ENCODE data around the gene COL4A1.

Gene COL4A1

DNA sequence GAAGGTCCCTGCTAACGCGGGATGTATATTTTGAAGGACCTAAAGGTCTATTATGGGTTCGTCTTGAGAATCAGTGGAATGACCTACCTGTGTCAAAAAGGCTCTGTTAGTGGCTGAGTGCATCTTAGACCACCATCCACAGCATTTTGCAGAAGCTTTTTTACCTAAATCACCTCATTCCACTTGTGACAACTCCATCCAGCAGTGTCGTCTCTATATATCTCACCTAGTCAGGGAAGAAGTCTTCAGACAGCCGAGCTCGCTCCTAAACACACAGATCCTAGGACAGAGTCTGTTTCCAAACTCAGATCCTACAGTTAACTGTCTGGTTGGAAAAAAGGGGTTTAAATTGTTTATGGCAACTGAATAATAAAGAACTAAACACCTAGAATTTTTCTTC, 33.7 kb downstream of the COL4A1 start:
- DNase-seq (ENCODE audit: low read depth) = no peak

DNA sequence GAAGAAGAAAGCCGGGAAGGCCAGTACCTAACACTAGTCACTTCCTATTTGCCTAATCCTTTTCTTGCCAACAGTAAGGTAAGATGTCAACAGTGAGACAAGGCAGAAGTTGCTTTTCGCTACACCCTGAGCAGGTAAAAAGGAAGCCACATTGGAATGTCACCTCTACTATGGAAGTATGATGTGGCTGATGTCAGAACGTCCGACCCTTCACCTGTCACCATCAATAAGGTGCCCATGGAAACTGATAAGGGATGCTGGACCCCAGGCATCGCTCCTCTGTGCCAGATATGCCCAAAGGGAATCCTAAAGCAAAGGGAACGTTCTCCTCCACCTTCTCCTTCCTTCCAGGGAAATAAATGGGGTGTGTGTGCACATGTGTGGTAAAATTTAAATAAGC, 34.3 kb downstream of the COL4A1 start:
- no peak for DNase-seq (ENCODE audit: low read depth)

DNA sequence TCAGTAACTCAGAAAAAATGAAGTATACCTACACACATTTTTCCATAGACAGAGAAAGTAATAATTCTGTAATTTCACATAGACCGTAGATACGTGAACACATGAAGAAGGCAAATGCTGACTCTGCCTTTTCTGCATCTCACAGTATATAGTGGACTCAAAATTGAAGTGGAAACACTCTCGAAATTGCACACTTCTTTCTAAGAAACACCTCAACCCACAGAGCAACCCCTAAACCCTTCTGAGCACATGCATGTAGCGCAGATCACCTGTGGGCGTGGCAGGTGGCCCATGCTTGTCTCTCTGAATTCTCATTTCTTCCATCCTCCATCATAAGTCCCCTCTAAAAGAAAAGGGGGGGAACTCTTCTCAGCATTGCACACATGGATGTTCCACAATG, 34.7 kb downstream of the COL4A1 start:
- no peak for DNase-seq (ENCODE audit: low read depth)

DNA sequence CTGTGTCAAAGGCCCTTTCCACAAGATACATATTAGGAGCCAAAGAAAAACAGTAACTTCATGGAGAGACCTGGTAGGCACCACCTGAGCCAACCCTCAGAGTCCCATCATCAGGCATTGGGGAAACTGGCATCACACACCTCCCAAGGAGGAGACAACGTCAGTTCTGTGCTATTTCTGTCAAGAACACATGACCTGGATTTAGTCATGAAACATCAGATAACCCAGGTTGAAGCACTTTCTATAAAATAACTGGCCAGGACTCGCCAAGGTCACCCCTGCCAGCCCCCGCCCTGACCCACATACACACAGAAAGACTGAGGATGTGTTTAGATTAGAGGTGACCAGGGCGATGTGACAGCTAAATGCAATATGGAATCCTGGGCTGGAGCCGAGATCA, 35.6 kb downstream of the COL4A1 start:
- no peak for DNase-seq (ENCODE audit: low read depth)

GRCh38 chr13:110270507-110270906, 36.5 kb downstream of the COL4A1 start:
- DNase-seq (ENCODE audit: low read depth) = no peak

DNA sequence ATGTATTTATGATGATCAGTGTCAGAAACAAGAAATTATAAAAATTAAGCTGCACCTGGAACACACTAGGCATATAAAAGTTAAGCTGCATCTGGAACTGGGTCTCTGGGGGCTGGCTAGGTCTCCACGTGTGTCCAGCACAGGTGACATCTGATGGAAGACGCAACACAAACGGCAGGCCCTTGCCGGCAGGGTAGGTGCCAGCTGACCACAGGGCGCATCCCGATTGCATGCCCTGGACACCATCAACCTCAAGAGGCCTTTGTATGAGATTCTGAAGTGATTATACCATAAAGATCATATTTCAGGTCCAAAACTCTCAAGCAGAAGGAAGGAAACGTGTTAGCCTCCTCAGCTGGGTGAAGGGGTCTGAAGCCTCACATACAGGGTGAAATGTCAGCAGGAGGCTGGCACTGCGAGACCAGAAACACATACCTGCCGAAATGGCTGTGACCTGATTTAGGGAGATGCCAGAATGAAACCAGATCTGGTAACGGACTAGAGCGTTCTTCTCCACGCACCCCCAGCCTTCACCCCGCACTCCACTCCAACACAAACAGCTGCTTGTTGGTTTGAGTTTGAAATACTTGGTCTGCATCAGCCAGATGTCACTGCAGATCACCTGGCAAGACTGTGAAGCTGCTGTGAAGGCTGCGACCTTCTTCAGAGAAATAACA, 37.3 kb downstream of the COL4A1 start:
- DNase-seq (ENCODE audit: low read depth) = no peak

DNA sequence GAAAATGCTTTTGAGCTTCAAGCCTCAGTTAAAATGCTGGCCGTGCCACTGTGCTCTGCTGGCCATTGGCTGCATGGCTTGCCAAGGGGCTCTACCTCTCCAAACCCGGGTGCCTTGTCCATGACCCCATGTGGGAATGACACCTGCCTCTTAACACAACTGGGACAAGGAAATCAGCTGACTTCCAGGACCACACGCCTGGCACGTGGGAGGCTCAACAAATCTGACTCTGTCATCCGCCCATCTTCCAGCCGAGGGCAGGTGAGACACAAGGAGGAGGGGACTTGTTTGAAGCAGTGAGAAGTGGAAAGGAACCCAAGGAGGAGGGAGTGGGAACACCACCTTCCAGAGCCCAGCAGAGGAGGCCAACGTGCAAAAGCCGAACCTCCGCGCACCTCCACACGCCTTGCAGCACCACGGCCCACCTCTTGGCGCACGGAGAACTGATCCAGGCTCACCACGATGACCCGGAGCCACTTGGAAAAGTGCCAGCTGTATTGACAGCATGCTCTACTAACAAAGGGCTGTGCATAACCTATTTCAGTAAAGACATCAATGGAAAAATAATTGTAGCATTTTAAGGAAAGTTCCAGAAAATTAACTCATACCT, 38.3 kb downstream of the COL4A1 start:
- DNase-seq (ENCODE audit: low read depth) = no peak

DNA sequence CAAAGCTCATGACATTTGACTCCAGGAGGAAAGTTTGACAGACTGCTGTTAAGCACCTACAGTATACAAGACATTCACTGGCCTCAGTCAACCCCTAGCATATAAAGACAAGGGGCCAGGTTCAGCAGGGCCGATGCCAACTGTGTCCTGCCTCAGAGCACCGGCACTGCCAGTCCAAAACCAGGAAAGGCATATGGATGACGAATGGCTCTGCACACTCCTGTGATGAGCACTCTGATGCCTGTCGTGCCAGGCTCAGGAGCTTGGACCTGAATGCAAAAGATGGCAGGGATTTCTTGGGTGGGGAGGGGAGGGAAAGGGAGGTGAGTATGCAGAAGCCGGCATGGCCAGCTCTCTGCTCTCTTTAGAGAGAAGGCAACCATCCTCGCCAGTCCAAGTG, 38.9 kb downstream of the COL4A1 start:
- DNase-seq (ENCODE audit: low read depth) = no peak

DNA sequence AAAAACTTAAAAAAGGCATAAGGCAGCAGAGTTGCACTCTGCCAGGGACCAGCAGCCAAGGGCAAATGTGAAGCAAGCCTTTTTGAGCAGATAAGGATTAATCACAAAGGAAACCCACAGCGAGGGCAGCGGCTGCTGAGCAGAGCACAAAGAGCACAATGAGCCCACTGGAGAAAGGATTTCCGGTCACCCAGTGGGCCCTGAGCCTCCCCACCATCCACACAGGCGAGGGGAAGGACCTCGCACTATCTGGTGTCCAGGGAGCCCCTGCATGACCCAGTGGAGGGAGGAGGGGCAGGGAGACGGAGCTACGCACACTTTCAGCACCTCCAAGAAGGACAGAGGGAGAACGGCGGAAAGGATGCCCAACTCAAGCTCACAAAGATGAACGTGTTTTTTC, 40.0 kb downstream of the COL4A1 start:
- DNase-seq (ENCODE audit: low read depth) = no peak

- DNase-seq (ENCODE audit: low read depth) = no peak
Observed at GRCh38 chr13:110266431-110266809, 40.5 kb downstream of the COL4A1 start.

DNA sequence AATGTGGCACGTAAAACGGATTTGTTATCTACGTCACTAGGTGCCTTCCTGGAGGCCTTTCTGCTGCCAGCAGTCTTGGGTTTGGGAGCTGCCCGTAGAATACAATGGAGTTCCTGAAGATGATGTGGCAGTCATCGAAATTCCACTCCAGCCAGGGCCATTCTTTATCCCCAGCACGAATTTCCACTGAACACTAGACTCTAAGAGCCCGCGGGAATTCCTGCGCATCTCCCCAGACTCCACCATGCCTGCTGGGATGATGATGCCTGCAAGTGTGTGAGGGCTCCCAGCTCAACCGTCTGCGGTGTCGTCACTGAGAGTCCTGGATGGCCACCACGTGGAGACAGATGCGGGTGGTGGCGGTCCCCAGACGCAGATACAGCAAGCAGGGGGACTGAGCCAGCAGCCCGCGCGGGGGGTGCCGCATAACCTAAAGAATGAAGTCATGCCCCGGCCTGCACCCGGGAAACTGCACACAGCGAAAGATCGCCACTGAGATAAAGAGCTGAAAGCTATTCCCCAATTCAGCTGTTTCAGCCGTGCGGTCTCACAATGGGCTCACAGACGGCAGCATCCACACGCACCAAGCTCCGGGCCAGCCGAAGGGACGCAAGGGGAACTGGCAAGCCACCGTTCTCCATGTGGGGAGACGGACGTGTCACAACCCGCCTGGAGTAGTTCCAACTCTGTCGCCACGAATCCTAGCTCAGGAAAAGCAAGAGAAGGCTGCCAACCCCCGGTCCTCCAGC, 41.1 kb downstream of the COL4A1 start:
- DNase-seq (ENCODE audit: low read depth) = no peak

GRCh38 chr13:110265341-110265681, 41.6 kb downstream of the COL4A1 start:
- DNase-seq (ENCODE audit: low read depth) = no peak

DNA sequence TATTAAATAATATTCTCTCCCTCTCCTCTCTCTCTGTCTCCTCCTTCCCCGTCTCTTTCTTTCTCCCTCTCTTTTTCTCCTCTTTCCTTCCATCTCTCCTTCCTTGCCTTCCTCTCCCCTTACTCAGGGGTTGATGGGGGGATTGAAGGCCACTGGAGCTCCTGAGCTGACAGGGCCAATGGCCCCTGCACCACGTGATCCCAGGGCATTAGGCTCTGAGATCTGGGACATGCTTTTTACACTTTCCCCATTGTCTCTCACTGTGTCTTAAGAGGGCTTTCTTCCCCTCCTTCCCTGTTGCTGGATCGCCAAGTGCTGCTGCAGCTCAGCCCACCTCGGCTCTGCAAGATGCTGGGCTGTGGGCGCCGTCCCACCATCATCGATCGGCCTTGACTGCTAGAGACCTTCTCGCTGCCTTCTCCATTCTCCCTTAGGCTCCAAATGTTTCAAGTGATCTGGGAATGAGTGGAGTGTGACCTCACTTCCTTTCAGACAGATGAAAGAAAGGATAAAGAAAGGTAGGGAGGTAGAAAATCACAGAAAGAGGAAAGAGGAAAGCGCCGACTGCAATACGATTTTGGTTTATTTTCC, 42.2 kb downstream of the COL4A1 start:
- no peak for DNase-seq (ENCODE audit: low read depth)

GRCh38 chr13:110263888-110264287, 43.1 kb downstream of the COL4A1 start:
- DNase-seq (ENCODE audit: low read depth) = no peak

- DNase-seq (ENCODE audit: low read depth) = no peak
Observed at GRCh38 chr13:110263404-110263803, 43.6 kb downstream of the COL4A1 start.

- DNase-seq (ENCODE audit: low read depth) = no peak
Observed at GRCh38 chr13:110262508-110263291, 44.3 kb downstream of the COL4A1 start.

DNA sequence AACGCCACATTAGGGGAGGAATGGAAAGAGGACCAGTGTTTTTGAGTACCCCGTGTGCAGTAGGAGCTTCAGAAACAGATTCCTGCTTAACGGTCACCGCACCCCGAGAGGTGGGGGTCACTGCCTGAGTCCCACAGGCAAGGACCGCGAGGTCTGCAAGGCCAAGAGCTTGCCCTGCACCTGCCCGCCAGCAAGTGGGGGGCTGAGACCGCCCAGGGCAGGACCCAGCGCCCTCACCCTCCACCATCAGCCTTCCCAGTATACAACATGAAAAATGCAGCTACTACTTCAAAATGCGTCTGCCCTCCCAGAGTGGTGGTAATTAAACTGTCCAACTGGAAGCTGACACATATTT, 44.9 kb downstream of the COL4A1 start:
- no peak for DNase-seq (ENCODE audit: low read depth)

DNA sequence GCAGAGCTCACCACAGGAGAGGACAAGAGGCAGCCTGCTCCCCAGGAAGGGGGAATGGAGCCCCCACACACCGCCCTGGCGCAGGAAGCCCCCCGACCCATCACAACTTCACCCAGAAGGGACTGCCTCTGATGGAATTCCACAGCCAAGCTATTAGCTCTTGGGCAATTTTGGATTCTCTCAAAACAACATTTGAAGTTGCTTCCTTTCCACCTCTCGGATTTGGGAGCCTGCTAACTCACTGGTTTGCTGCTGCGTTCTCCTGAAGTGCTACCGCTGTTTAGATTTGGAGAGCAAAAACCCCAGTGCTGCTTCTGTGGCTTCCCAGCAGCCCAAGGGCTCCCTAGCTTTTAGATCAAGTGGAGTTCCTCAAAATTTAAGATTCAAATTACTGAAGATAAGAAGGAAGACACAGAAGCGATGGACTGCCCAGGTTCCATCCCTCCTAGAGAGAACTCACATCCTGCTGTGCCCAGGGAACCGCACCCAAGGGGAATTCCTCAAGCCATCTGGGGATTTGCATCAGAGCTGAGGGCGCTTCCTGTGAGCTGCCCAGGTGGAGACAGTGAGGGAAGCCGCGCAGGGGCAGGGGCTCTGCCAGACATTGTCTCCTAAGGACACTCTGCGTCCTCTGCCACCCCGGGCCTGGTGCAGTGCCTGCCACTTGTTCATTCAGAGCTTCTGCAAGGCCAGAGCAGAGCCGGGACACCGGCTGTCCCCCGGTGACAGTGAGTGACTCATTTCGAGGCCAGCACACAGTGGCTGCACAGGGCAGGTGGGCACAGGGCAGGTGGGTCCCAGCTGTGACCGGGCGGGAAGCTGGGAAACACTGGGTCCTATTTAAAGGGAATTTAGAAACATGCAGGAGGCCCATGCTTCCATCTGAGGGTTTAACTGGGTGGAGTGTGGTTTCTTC, 45.5 kb downstream of the COL4A1 start:
- no peak for DNase-seq (ENCODE audit: low read depth)

DNA sequence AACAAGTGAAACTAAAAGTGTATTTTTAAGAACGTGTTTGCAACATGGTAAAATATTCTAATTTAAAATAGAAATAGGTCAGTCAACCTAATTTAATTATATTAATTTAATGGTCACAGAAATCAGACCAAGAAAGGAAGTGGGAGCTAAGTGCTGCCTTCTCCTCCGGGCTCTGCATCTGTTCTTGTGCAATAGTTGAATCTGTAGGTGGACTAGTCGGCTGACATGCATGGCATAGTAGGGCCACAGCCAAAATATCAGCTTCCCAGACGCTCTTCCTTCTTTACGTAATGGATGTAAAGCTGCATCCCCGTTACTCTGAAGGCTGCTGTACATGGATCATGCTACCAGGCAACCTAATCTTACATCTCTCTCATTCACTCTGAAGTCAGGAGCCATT, 47.3 kb downstream of the COL4A1 start:
- no peak for DNase-seq (ENCODE audit: low read depth)

- no peak for DNase-seq (ENCODE audit: low read depth)
Observed at GRCh38 chr13:110258876-110259631, 47.9 kb downstream of the COL4A1 start.

DNA sequence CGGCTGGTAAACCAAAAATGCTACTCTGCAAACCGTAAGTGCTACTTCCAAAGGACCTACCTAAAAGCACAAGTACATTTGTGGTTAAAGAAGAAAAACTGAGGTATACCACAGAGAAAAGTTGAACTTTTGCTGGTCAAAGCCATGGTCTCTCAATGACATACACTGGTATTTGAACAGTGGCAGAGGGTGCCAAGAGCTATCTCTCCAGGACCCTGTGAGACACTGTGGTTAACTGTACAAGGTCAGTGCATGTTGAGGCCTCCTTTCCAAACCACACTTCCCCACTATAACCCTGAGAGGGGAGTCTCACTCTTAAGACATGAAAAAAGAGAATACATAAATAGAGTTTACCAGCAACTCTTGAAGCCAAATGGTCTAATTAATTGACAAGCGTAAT, 49.5 kb downstream of the COL4A1 start:
- DNase-seq (ENCODE audit: low read depth) = no peak

Data from activated T-helper 9 cell treated with anti-CD3 and anti-CD28 coated beads, Interleukin-2, amount 50 U/mL, for 16 hours (primary cell).